Measurements from ENCODE around the gene RGS7. TPM values are rescaled to one million over a fixed set of nuclear protein-coding genes. Genes with fewer than 3 reads are reported as not detected.

The RGS7 gene
- total RNA-seq, 1 experiment from 2014 or later: 1.5 TPM

GRCh38 chr1:241007668-241008067 lies 349.3 kb downstream of the RGS7 start:
- DNase-seq: peak; percentile 33
- Histone ChIP-seq H4K91ac (ENCODE audit: insufficient read length, low read depth, low read length) (no peak overlapping the region), H2AFZ (ENCODE audit: low read length) (no peak overlapping the region), H3K79me1 (ENCODE audit: insufficient read depth, low read depth, low read length, poor library complexity, severe bottlenecking) (no peaks in the 10 kb centered on the region), H3K79me2 (ENCODE audit: insufficient read depth, low read length) (no peaks in the 10 kb centered on the region), H3K9ac (ENCODE audit: extremely low read depth, insufficient read length, low read length) (no peak overlapping the region), H2BK5ac (ENCODE audit: insufficient read length, low read length) (no peak overlapping the region), H3K27ac (ENCODE audit: insufficient read length, low read depth, low read length) (no peak overlapping the region), H3K9me3 (ENCODE audit: control insufficient read depth, low read depth, low read length) (no peaks in the 10 kb centered on the region), H3K56ac (ENCODE audit: insufficient read length, low read depth, low read length) (no peak overlapping the region), H3T11ph (ENCODE audit: low read length) (no peak overlapping the region), H3K4me2 (ENCODE audit: insufficient read depth, insufficient read length, low read length) (no peak overlapping the region), H4K20me1 (ENCODE audit: control insufficient read depth, insufficient read depth, insufficient read length) (no peaks in the 10 kb centered on the region), H3K27me3 (ENCODE audit: insufficient read depth, low read length) (no peaks in the 10 kb centered on the region), H2BK120ac (ENCODE audit: low read depth, low read length, poor library complexity, severe bottlenecking) (no peak overlapping the region), H3K23ac (ENCODE audit: insufficient read length, low read depth, low read length) (no peak overlapping the region), H4K5ac (ENCODE audit: insufficient read length, low read depth, low read length) (no peak overlapping the region), H2BK12ac (ENCODE audit: insufficient read length, low read depth, low read length) (no peak overlapping the region), H2BK15ac (ENCODE audit: low read depth, low read length) (no peak overlapping the region), H2BK20ac (ENCODE audit: low read depth, low read length, poor library complexity, severe bottlenecking) (no peak overlapping the region), H3K4me1 (ENCODE audit: insufficient read depth, low read length) (peaks cover 12% of the 10 kb centered on the region; the same call in 1 of the 2 replicates), H3K4ac (ENCODE audit: low read depth, low read length) (no peak overlapping the region), H3K14ac (ENCODE audit: insufficient read depth, low read length) (no peak overlapping the region), H2AK5ac (ENCODE audit: insufficient read length, low read length) (no peak overlapping the region), H4K8ac (replicated peaks; ENCODE audit: insufficient read length, low read depth, low read length) (no peak overlapping the region), H3K18ac (ENCODE audit: insufficient read length, low read depth, low read length) (no peak overlapping the region), H3K23me2 (ENCODE audit: insufficient read length, low read depth, low read length, poor library complexity, severe bottlenecking) (no peaks in the 10 kb centered on the region)
- H3K36me3 Mint-ChIP-seq (ENCODE audit: insufficient read depth in 1 of 3, low read depth in 3 of 3): peaks cover 0 to 2% (median 0%) of the 10 kb centered on the region in 3 experiments; a peak in 3 of 7 replicates
- no peaks in the 10 kb centered on the region; the same call in 1 of the 2 replicates for H3K27me3 Mint-ChIP-seq (ENCODE audit: low read depth)
- WGBS (ENCODE audit: extremely low coverage, insufficient read length, low lambda C conversion rate): no CpG with 5 or more reads among the region's 4 CpGs
- H3K4me1 Mint-ChIP-seq: peaks cover 46 to 48% of the 10 kb centered on the region in 2 experiments
- TF ChIP-seq CTCF (conservative IDR thresholded peaks at IDR 0.05): no peak
- no peak overlapping the region for H3K4me3 Mint-ChIP-seq
- H3K27ac Mint-ChIP-seq: peak overlapping the region; percentile 82 to 94 (median 89); a peak in 5 of 7 replicates
- H3K9me3 Mint-ChIP-seq: no peaks in the 10 kb centered on the region
